Measurements from ENCODE around the gene DIP2C. TPM values are rescaled to one million over a fixed set of nuclear protein-coding genes. Genes with fewer than 3 reads are reported as not detected.
A peak's percentile ranks its signal among the peaks of the same experiment; 100 is the strongest.

Gene DIP2C
- total RNA-seq, 1 experiment from 2014 or later = 11.4 TPM

- ChIA-PET POLR2A (no interaction called here), CTCF (no interaction called here)
- no peaks in the 10 kb centered on the region for H3K36me3 ChIP-seq (ENCODE audit: control insufficient read depth, insufficient read depth, low read length)
- no peaks in the 10 kb centered on the region for H3K27me3 ChIP-seq (replicated peaks; ENCODE audit: control insufficient read depth, insufficient read depth, low read length)
- Mint-ChIP-seq H3K4me3 (ENCODE audit: unreplicated experiment) (no peak overlapping the region), H3K4me1 (ENCODE audit: low read depth, unreplicated experiment) (peaks cover 10% of the 10 kb centered on the region), H3K36me3 (ENCODE audit: insufficient read depth, unreplicated experiment) (no peaks in the 10 kb centered on the region), H3K27me3 (ENCODE audit: insufficient read depth, unreplicated experiment) (no peaks in the 10 kb centered on the region), H3K9me3 (ENCODE audit: unreplicated experiment) (no peaks in the 10 kb centered on the region), H3K27ac (ENCODE audit: unreplicated experiment) (no peak overlapping the region)
- TF ChIP-seq CTCF (IDR thresholded peaks at IDR 0.05; ENCODE audit: insufficient read depth in 1 of 2, low read depth in 1 of 2, low read length in 1 of 2, severe bottlenecking in 1 of 2, unreplicated experiment in 1 of 2) = no peak
- peaks cover 5% of the 10 kb centered on the region; the same call in 1 of the 2 replicates for H3K4me1 ChIP-seq
- no peaks in the 10 kb centered on the region for H3K9me3 ChIP-seq
- DNase-seq = peak in 1 of 2 experiments; percentile 10
- H3K4me3 ChIP-seq (ENCODE audit: low read depth, low read length) = no peak overlapping the region
- BruUV-seq (replicated peaks) = no TSS peak
- intact Hi-C loops (cut with micrococcal nuclease; ENCODE audit: unreplicated experiment) = no loop called here
Measured at GRCh38 chr10:662223-662605, 27.3 kb downstream of the DIP2C start.

- intact Hi-C loops (cut with micrococcal nuclease; ENCODE audit: unreplicated experiment) = no loop called here
- Mint-ChIP-seq H3K4me1 (ENCODE audit: low read depth, unreplicated experiment) (peaks cover 10% of the 10 kb centered on the region), H3K27me3 (ENCODE audit: insufficient read depth, unreplicated experiment) (no peaks in the 10 kb centered on the region), H3K27ac (ENCODE audit: unreplicated experiment) (no peak overlapping the region), H3K9me3 (ENCODE audit: unreplicated experiment) (no peaks in the 10 kb centered on the region), H3K36me3 (ENCODE audit: insufficient read depth, unreplicated experiment) (no peaks in the 10 kb centered on the region), H3K4me3 (ENCODE audit: unreplicated experiment) (no peak overlapping the region)
- TF ChIP-seq CTCF (IDR thresholded peaks at IDR 0.05; ENCODE audit: insufficient read depth in 1 of 2, low read depth in 1 of 2, low read length in 1 of 2, severe bottlenecking in 1 of 2, unreplicated experiment in 1 of 2) = no peak
- Histone ChIP-seq H3K36me3 (ENCODE audit: control insufficient read depth, insufficient read depth, low read length) (no peaks in the 10 kb centered on the region), H3K4me1 (peaks cover 5% of the 10 kb centered on the region; the same call in 1 of the 2 replicates), H3K27me3 (replicated peaks; ENCODE audit: control insufficient read depth, insufficient read depth, low read length) (no peaks in the 10 kb centered on the region), H3K4me3 (ENCODE audit: low read depth, low read length) (no peak overlapping the region), H3K9me3 (no peaks in the 10 kb centered on the region)
- POLR2A ChIA-PET = interaction anchor here (1.4 kb wide), 1 partner anchor 12 kb away, joined by 7 read pairs; no protein-coding TSS in a partner anchor
- peak in 1 of 2 experiments; percentile 25 for DNase-seq
- no TSS peak for BruUV-seq (replicated peaks)
- CTCF ChIA-PET = no interaction called here
Measured at GRCh38 chr10:661597-662222, 27.8 kb downstream of the DIP2C start.

- BruUV-seq (replicated peaks) = no TSS peak
- ChIA-PET CTCF (no interaction called here), POLR2A (interaction anchor here (1.4 kb wide), 1 partner anchor 11 kb away, joined by 7 read pairs; no protein-coding TSS in a partner anchor)
- Mint-ChIP-seq H3K36me3 (ENCODE audit: insufficient read depth, unreplicated experiment) (no peaks in the 10 kb centered on the region), H3K4me1 (ENCODE audit: low read depth, unreplicated experiment) (peaks cover 10% of the 10 kb centered on the region), H3K27me3 (ENCODE audit: insufficient read depth, unreplicated experiment) (no peaks in the 10 kb centered on the region), H3K9me3 (ENCODE audit: unreplicated experiment) (no peaks in the 10 kb centered on the region), H3K4me3 (ENCODE audit: unreplicated experiment) (no peak overlapping the region), H3K27ac (ENCODE audit: unreplicated experiment) (no peak overlapping the region)
- Histone ChIP-seq H3K9me3 (no peaks in the 10 kb centered on the region), H3K4me3 (ENCODE audit: low read depth, low read length) (no peak overlapping the region), H3K36me3 (ENCODE audit: control insufficient read depth, insufficient read depth, low read length) (no peaks in the 10 kb centered on the region), H3K27me3 (replicated peaks; ENCODE audit: control insufficient read depth, insufficient read depth, low read length) (no peaks in the 10 kb centered on the region), H3K4me1 (peaks cover 5% of the 10 kb centered on the region; the same call in 1 of the 2 replicates)
- peak in 1 of 2 experiments; percentile 37 for DNase-seq
- intact Hi-C loops (cut with micrococcal nuclease; ENCODE audit: unreplicated experiment) = no loop called here
- no peak for TF ChIP-seq CTCF (IDR thresholded peaks at IDR 0.05; ENCODE audit: insufficient read depth in 1 of 2, low read depth in 1 of 2, low read length in 1 of 2, severe bottlenecking in 1 of 2, unreplicated experiment in 1 of 2)
Measured at GRCh38 chr10:660970-661596, 28.4 kb downstream of the DIP2C start.
